T1000 (cell line): ENCODE data around the gene WDR12.
"Not testable (repeated sequence)": the region's sequence is repeated elsewhere in the genome, so short reads cannot be mapped to it uniquely, and the experiment has no call there.

ENCODE experiments used
- DNase-seq: peaks from one replicate; lab custom pipeline; 2025; ENCODE audit warnings: mixed read lengths; lab: John Stamatoyannopoulos, UW

WDR12 gene

GRCh38 chr2:202883987-202884675, 27.3 kb downstream of the WDR12 start:
- DNase-seq = peak; percentile 6

DNA sequence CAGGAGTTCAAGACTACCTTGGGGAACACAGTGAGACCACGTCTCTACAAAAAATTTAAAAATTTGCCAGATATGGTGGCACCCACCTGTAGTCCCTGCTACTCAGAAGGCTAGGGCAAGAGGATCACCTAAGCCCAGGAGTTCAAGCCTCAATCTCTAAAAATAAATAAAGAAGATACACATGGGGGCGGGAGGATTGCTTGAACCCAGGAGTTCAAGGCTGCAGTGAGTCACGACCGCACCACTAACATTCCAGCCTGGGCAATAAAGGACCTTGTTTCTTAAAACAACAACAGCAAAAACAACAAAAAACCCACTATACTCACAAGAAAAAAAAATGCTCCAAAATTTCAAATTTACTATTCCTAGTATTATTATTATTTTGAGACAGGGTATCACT, 29.9 kb downstream of the WDR12 start:
- no peak for DNase-seq

DNA sequence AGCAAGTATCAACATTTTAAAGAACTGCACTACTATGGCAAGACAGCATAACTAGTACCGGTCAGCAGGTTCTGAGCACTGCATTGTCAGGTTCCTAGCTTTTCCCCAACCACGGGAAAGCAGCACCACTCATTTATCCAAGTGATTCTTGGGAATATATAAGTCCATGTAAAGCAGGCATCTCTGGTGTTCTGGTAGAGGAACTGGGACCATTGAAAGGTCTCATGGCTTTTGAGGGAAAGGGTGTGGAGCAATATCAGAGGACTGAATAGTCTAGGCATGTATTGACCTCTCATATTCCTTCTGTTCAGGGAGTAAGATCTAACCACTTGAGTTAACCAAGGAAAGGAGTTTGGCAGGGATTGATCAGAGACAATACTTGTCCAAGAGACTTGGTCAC, 33.8 kb downstream of the WDR12 start:
- DNase-seq = no peak

DNA sequence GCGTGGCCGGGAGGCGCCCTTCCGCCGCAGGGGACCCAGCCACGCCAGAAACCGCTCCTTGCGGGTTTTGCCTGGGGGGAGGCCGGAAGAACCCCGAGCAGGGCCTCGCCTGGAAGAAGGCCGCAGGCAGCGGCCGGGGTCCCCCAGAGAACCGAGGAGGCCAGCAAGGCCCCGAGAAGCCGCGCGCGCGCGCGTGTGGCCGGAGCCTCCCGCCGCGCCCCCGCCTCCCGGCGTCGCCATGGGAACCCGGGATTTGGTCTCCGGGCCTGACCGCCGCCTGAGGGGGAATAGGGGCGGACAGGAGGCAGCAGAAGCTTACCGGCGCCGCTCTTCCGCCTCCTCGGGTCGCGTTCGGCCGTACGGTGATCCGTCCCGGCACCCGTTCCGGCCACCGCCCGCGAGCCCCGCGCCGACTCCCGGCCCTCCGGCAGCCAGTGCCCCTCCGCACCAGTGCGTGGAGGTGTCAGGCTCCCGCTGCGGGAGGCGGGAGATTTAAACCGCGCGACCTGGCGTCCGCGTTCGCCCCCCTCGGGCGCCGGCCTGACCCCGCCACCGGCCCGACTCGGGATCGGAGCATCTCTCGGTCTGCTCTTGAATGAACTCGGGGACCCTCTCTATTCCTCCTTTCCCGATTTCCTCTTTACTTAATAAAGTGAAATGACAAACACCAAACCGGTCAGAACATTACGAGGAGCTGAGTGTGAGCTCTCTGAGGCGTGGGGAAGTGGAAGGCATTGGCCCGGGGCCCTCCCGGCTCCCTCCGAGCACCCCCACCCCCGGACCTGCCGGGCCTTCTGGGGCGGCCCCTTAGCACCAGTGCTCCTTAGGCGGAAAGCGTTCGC, 40.0 kb downstream of the WDR12 start, which contains the start of gene ICA1L:
ICA1L (minus strand) TSS at position 467 of the 842 bp plus-strand sequence. CDS start 42,757 bp downstream, outside the sequence.
- peak; percentile 68 for DNase-seq

- peak; percentile 31 for DNase-seq
Observed at GRCh38 chr2:202870431-202871299, 40.8 kb downstream of the WDR12 start.

GRCh38 chr2:202861987-202862386, 49.5 kb downstream of the WDR12 start:
- DNase-seq = no peak

GRCh38 chr2:202858601-202859000, 52.9 kb downstream of the WDR12 start:
- DNase-seq = no peak

- DNase-seq = not testable (repeated sequence)
Observed at GRCh38 chr2:202849343-202849742, 62.1 kb downstream of the WDR12 start.

- DNase-seq = no peak
Observed at GRCh38 chr2:202848813-202849212, 62.7 kb downstream of the WDR12 start.

DNA sequence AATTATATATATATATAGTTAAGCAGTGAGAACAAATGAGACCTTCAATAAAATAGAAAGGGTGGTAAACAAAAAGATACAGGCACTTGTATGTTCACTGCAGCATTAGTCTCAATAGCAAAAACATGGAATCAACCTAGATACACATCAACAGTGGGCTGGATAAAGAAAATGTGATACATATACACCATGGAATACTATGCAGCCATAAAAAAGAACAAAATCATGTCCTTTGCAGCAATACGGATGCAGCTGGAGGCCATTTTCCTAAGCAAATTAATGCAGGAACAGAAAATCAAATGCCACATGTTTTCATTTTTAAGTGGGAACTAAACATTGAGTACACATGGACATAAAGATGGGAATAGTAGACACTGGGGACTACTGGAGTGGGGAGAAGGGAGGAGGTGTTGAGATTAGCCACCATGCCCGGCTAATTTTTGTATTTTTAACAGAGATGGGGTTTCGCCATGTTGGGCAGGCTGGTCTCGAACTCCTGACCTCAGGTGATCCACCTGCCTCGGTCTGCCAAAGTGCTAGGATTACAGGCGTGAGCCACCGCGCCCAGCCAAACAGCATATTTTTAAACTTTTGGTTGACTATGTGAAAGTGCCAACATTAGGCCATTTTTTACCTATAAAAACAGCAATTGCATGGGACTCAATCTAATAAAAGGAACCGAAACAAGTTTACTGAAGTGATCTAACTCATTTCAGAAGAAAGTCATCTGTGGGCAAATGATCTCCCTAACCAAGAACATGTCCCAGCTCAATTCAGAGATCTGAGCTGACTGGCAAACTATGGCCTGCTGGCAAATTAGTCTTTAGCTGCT, 63.6 kb downstream of the WDR12 start:
- DNase-seq = no peak

- no peak for DNase-seq
Observed at GRCh38 chr2:202844656-202845055, 66.8 kb downstream of the WDR12 start.

DNA sequence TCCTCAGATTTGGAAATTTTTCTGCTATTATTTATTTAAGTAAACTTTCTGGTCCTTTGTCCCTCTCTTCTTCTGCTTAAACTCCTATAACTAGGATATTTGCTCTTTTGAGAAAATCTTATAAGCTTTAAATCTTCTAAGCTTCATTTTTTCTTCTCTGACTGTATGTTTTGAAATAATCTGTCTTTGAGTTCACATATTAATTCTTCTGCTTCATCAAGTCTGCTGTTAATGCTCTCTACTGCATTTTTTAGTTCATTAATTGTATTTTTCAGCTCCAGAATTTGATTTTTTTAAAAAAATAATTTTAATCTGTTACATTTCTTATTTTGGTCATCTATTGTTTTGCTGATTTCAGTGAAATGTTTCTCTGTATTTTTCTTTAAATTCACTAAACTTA, 68.8 kb downstream of the WDR12 start:
- DNase-seq = no peak

DNA sequence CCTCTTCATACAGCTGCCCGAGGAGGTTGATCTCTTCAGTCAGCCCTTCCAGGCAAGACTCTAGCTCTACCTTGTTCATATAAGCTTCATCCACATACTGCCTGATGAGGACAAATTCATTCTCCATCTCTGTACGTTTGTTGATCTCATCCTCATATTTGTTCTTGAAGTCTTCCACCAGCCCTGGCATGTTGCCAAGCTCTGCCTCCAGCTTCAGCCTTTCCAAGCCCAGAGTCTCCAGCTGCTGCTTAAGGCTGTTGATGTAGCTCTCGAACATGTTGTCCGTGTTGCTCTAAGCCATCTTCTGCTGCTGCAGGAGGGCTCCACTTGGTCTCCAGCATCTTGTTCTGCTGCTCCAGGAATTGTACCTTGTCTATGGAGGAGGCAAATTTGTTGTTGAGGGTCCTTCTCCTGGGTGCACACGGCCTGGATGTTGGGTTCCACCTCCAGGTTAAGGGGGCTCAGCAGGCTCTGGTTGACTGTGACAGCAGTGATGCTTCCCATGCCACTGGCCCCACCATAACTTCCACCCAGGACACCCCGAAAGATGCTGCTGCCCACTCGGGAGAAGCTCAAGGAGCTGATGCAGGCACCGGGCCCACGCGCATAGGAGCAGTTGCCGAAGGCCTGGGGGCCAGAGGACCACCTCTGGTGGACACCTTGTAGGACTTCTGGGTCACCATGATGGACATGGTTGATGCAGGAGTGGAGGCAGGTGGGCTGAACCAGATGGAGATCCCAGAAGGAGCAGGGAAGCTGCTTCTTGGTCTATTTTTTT, 70.2 kb downstream of the WDR12 start:
- no peak for DNase-seq

DNA sequence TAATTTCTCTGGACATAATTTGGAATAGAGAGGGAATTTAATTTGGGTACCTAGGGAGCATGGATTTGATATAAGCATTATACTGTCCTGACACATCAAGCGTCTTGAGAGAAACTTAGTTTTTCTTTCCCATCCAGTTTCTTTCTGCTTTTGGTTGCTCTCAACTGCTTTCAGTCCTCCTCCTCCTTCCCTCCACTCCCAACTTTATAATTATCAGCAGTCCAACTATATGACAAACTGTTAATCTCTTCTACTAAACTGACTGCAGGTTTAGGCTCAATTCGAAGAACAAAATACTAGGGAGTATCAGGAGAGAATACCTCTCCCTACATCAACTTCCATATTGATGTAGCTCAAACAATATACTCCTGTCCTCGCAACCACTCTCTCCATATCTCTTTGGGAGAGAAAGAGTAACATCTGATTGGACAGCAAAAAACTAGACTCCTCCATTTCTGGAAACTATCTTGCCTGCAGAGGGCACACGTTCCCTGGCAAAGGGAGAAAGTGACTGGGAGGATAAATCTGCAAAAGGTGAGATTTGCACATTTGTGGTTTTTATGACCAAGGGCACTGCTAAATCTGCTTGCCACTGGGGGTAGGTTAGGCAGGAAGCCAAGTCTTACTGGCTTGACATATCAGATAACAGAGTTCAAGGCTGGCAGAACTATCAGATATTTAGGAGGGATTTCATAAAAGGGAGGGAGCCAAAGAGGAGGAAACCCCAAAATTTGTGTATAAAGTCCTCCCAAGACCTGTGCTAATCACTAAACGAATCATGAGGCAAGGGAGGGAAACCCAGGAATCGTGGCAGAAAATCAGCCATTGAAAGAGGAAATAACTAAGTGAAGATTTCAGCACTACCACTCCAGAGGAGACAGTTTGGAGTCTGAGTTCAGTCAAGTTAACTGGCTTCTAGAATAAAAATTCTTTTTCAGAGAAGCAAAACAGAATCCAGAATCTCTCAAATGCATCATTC, 79.9 kb downstream of the WDR12 start:
- no peak for DNase-seq

GRCh38 chr2:202824901-202825300, 86.6 kb downstream of the WDR12 start:
- no peak for DNase-seq
